Small intestine (tissue), 7 donors: ENCODE results near the gene ZNF407. TPM values are rescaled to one million over a fixed set of nuclear protein-coding genes. Genes with fewer than 3 reads are reported as not detected.

Experiments
- DNase-seq, 2 donors: peaks; one replicate each; pipeline versions ENCODE4 v3.0.0 to v3.0.0-alpha.2; 2013
- FAIRE-seq: peaks from 2 replicates; lab custom pipeline; 2012; peaks lifted over from hg19 to GRCh38; lab: Jason Lieb, UNC
- H3K27ac ChIP-seq, 3 donors: one replicate each; pipeline ENCODE4 v1.5.1; 2013; ENCODE audit warnings: low read length in 2 of 3, mild to moderate bottlenecking in 2 of 3, control low read depth in 1 of 3, inconsistent platforms in 1 of 3, low read depth in 1 of 3, moderate library complexity in 1 of 3
- H3K27me3 ChIP-seq, 3 donors: one replicate each; pipeline ENCODE4 v1.6.1; 2013; ENCODE audit warnings: low read length in 3 of 3, inconsistent platforms in 1 of 3; ENCODE audit not compliant: control insufficient read depth in 3 of 3, insufficient read depth in 3 of 3
- H3K36me3 ChIP-seq, 3 donors: one replicate each; pipeline ENCODE4 v1.6.1; 2013; ENCODE audit warnings: low read length in 3 of 3, inconsistent platforms in 1 of 3, low read depth in 1 of 3, mild to moderate bottlenecking in 1 of 3, moderate library complexity in 1 of 3; ENCODE audit not compliant: control insufficient read depth in 3 of 3, insufficient read depth in 2 of 3
- H3K4me1 ChIP-seq, 3 donors: one replicate each; pipeline ENCODE4 v1.6.1; 2013; ENCODE audit warnings: low read length in 2 of 3, inconsistent platforms in 1 of 3, low read depth in 1 of 3, mild to moderate bottlenecking in 1 of 3, moderate library complexity in 1 of 3; ENCODE audit not compliant: control insufficient read depth in 3 of 3, insufficient read depth in 2 of 3
- H3K4me3 ChIP-seq, 3 donors: one replicate each; pipeline ENCODE4 v1.5.1; 2013; ENCODE audit warnings: low read length in 3 of 3, control low read depth in 1 of 3, inconsistent platforms in 1 of 3, low read depth in 1 of 3, mild to moderate bottlenecking in 1 of 3, moderate library complexity in 1 of 3
- H3K9me3 ChIP-seq, 2 donors: one replicate each; pipeline ENCODE4 v1.6.1; 2013; ENCODE audit warnings: low read depth in 1 of 2, low read length in 1 of 2; ENCODE audit not compliant: control insufficient read depth in 2 of 2, insufficient read depth in 1 of 2
- WGBS, 3 donors: extraction: QIAGEN DNeasy Blood & Tissue Kit; methylation state at CpG; one replicate each; pipeline ENCODE4 v1.1.7; 2013; 5-methylcytosine and 5-hydroxymethylcytosine counted together
- polyA plus RNA-seq, 4 donors: library from polyadenylated mRNA; stranded (reverse) in 3 of 4; unstranded in 1 of 4; fragments of 200-250 nt in 3 of 4; fragments of 120-200 nt in 1 of 4; gene quantifications; one replicate each; pipeline versions ENCODE4 v1.2.1 to v1.2.3, GENCODE V29; 2013
- donor health status: healthy with polysubstance abuse.
- donor health status: control.
- donor health status: control.
- donor health status: Bipolar disorder and iron deficiency.
- donor health status: healthy.

Gene ZNF407
- polyA plus RNA-seq, 4 donors = 2.7 to 6.3 (median 4.0) TPM

DNA sequence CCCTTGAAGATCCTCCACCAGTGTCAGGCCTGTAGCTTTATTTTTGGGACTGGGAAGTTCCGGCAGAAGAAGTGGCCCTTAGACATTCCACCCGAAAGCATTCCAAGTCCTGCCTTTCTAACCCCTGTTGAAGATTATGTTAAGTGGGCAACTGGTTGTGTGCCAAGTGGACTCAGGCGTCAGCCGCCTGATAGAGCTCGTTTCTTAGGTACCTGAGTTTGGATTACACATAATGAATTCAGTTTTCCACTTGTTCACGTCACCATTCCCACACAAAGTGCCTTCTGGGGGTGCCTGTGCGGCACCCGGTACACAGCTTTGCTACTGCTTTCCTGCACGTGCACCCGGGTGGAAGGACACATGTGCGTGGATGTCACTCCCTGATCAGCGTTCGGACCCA is 454.8 kb downstream of the ZNF407 start:
- Histone ChIP-seq H3K4me1 (no peaks in the 10 kb centered on the region), H3K4me3 (no peak overlapping the region), H3K27me3 (no peaks in the 10 kb centered on the region), H3K9me3 (peaks cover 0 to 3% of the 10 kb centered on the region in 2 donors), H3K27ac (no peak overlapping the region), H3K36me3 (peaks cover 0 to 5% (median 0%) of the 10 kb centered on the region in 3 donors)
- FAIRE-seq = no peak
- 90 to 91% (median 90%) methylated on average over 13 of the region's 13 CpGs for WGBS, 3 donors
- DNase-seq = no peak

DNA sequence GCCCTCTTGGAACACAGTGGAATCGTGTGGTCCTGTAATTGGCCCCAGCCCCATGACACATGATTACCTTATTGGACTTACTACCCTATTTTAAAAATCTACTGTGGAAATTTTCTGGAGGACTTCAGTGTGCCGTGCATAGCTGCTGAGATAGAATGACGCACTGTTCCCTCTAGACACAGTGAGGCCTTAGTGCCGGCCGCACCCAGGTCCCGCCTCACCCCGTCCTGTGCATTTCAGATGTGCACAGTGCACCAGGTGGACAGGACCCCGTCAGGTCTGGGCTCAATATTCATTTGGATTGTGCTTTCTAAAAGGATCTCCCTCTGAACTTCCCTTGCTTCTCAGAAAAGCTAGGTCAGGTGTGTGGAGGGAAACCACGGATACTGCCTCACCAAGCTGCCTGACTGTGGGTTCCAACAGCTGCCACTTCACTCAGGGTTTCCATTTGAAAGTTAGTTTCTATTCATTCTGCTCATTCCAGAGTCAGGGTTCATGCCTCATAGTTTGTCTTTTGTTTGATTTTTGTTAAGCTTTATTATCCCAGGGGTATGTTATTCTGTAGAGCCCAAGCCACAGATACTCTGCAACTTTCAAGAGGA is 455.5 kb downstream of the ZNF407 start:
- DNase-seq = no peak
- Histone ChIP-seq H3K36me3 (peaks cover 0 to 5% (median 0%) of the 10 kb centered on the region in 3 donors), H3K4me1 (no peaks in the 10 kb centered on the region), H3K4me3 (no peak overlapping the region), H3K27ac (no peak overlapping the region), H3K9me3 (peaks cover 0 to 3% of the 10 kb centered on the region in 2 donors), H3K27me3 (no peaks in the 10 kb centered on the region)
- 92 to 97% (median 95%) methylated on average over 9 of the region's 9 CpGs for WGBS, 3 donors
- no peak for FAIRE-seq

DNA sequence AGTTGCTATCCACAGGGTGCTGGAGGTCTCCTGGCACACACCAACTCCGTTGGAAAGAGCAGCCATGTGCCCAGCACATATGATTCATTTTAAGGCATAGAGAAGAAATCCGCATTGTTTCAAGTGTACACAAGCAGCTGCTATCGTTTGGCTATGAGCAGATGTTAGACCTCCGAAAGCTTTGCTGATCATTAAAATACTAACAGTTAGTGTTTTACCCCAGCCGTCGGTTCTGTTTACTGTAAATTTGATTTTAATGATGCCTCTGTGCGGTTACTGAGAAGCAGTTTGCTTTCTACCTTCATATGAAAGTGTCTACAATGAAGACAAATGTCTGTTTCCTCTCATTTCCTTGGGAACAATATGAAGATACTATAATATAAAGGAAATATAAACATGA is 456.4 kb downstream of the ZNF407 start:
- H3K36me3 ChIP-seq = peaks cover 0 to 5% (median 0%) of the 10 kb centered on the region in 3 donors
- H3K4me1 ChIP-seq = no peaks in the 10 kb centered on the region
- no peaks in the 10 kb centered on the region for H3K27me3 ChIP-seq
- FAIRE-seq (no peak), DNase-seq (no peak)
- whole genome bisulfite sequencing, 3 donors = 77 to 92% (median 85%) methylated on average over 7 of the region's 7 CpGs
- H3K27ac ChIP-seq = no peak overlapping the region
- H3K9me3 ChIP-seq = peaks cover 0 to 3% of the 10 kb centered on the region in 2 donors
- H3K4me3 ChIP-seq = no peak overlapping the region

DNA sequence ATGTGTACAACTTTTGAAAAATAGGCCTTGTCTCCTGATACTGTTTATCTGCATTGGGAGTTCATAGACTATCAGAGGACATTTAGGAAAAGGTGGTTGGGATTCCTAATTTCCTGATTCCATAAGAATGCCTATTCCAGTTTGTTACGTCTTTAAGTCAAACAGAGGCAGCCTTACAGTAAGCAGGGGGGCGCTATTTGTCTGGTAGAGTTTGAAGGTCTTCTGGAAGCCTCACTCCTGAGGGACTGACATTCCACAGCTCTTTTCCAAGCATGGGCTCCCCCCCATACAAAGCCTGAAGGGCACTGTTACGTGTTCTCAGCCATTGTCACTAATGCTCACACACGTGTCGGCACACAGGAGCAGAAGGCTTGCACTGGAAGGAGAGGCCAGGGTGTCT is 456.9 kb downstream of the ZNF407 start:
- Histone ChIP-seq H3K4me1 (no peaks in the 10 kb centered on the region), H3K9me3 (peaks cover 0 to 3% of the 10 kb centered on the region in 2 donors), H3K4me3 (no peak overlapping the region), H3K36me3 (peaks cover 0 to 6% (median 0%) of the 10 kb centered on the region in 3 donors), H3K27ac (no peak overlapping the region), H3K27me3 (no peaks in the 10 kb centered on the region)
- DNase-seq (no peak), FAIRE-seq (no peak)
- WGBS, 3 donors = 95 to 97% (median 97%) methylated on average over 5 of the region's 5 CpGs

DNA sequence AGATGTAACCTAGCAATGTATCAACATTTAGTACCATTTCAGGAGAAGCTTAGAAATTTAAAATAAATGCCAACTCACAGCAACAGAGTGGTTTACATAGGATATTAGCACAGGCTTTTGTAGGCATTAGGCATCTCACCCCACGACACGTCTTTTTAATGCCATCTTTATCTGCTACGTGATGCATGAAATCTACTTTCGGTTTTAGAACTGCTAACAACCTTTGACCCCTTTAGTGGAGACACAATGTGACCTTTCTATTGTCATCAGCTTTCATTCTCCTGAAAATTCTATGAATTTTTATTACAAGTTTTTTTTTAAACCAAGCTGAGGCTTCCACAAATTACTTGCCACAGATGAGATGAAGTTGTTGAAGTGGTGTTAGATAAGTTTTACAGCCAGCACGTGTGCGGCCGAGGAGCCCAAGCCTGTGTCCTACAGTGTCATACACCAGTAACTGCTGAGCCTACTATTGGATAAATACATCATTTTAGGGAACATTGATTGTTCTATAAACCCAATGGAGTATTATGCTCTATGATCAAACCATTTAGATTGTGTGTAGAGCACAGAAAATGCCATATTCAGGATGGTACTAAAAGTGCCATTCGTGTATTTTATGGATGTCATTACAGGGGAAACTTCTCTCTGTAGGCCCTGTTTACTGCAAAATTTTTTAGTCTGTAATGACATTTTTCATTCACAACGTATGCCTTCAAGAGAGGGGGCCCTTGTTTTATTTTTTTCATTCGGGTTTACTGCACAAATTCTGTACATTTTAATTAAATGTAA is 459.7 kb downstream of the ZNF407 start:
- DNase-seq (peak; percentile 50 to 74), FAIRE-seq (no peak)
- no peaks in the 10 kb centered on the region for H3K27me3 ChIP-seq

DNA sequence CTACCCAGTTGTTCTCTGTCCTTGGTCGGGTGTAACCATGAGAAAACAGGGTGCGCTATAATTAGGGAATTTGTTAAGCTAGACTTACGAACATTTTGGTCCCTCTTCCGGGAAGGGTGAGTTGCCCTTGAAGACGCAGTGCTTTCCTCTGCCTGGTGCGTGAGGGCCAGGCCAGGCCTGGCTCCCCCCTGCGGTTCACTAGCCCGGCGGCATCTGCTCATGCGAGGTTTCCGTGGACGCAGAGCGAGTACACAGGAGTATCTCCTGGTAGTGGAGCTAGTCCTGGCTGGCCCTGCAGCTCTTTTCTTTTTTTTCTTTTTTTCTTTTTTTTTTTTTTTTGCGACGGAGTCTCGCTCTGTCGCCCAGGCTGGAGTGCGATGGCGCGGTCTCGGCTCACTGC is 462.5 kb downstream of the ZNF407 start:
- no peak for FAIRE-seq
- peaks cover 0 to 25% (median 4%) of the 10 kb centered on the region in 3 donors for H3K36me3 ChIP-seq
- no peaks in the 10 kb centered on the region for H3K27me3 ChIP-seq
- H3K9me3 ChIP-seq = no peaks in the 10 kb centered on the region
- no peaks in the 10 kb centered on the region for H3K4me1 ChIP-seq
- no peak overlapping the region for H3K4me3 ChIP-seq
- DNase-seq = no peak
- no peak overlapping the region for H3K27ac ChIP-seq
- WGBS, 3 donors = 96 to 98% (median 97%) methylated on average over 18 to 21 of the region's 21 CpGs

More for the DNA sequence above, 459.7 kb downstream of the ZNF407 start:
- H3K36me3 ChIP-seq = peaks cover 0 to 6% (median 0%) of the 10 kb centered on the region in 3 donors
- 53 to 82% (median 64%) methylated on average over 10 of the region's 10 CpGs for WGBS, 3 donors
- H3K4me1 ChIP-seq = no peaks in the 10 kb centered on the region
- no peak overlapping the region for H3K4me3 ChIP-seq
- no peaks in the 10 kb centered on the region for H3K9me3 ChIP-seq
- no peak overlapping the region for H3K27ac ChIP-seq

DNA sequence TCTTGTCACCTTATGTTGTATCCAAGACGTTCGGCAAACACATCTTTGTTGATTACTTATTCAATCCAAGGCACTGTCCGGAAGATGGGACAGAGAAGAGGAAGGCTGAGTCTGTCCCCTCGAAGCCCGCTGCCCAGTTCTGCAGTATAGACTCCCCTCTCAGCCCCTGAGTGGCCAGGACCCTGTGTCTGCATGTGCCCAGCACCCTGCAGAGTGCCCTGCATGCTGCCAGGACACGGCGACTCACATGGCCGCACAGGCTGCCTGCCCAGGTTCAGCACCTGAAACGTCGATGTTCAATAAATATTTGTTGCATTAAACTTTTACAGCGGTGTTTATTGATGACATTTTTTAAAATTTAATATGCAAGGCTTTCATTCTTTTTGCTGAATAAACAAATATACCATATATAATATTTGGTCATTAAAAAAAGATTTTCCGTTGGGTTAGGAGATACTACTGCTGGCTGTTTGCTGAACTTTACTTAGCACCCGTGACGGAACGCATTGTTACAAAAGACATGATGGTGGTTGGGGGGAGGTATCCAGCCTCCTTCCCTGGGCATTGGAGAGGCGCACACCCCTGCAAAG is 464.7 kb downstream of the ZNF407 start:
- H3K36me3 ChIP-seq = peaks cover 2 to 36% (median 4%) of the 10 kb centered on the region in 3 donors
- no peaks in the 10 kb centered on the region for H3K4me1 ChIP-seq
- WGBS, 3 donors = 94 to 97% (median 95%) methylated on average over 16 of the region's 16 CpGs
- H3K27ac ChIP-seq = no peak overlapping the region
- no peak overlapping the region for H3K4me3 ChIP-seq
- H3K9me3 ChIP-seq = no peaks in the 10 kb centered on the region
- DNase-seq (no peak), FAIRE-seq (no peak)
- no peaks in the 10 kb centered on the region for H3K27me3 ChIP-seq

DNA sequence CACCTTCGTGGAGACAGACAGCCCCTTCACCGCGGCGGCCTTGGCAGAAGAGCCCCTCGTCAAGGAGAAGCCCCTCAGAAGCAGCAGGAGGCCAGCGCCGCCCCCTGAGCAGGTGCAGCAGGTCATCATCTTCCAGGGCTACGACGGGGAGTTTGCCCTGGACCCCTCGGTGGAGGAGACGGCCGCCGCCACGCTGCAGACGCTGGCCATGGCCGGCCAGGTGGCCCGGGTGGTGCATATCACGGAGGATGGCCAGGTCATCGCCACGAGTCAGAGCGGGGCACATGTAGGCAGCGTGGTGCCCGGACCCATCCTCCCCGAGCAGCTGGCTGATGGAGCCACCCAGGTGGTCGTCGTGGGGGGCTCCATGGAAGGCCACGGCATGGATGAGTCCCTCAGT is 465.5 kb downstream of the ZNF407 start:
- FAIRE-seq (no peak), DNase-seq (no peak)
- 94 to 96% (median 96%) methylated on average over 24 to 27 of the region's 27 CpGs for WGBS, 3 donors
- H3K27ac ChIP-seq = no peak overlapping the region
- no peaks in the 10 kb centered on the region for H3K27me3 ChIP-seq
- no peaks in the 10 kb centered on the region for H3K4me1 ChIP-seq
- H3K4me3 ChIP-seq = no peak overlapping the region
- no peaks in the 10 kb centered on the region for H3K9me3 ChIP-seq
- H3K36me3 ChIP-seq = peaks cover 2 to 36% (median 4%) of the 10 kb centered on the region in 3 donors
